HG02870 (cell line): ENCODE data around the gene HOXB3.

Experiments
- ATAC-seq: cut with Tn5 transposase; IDR thresholded peaks from one replicate; pipeline ENCODE4 v1.9.1; 2021; ENCODE audit warnings: mild to moderate bottlenecking, moderate library complexity; ENCODE audit not compliant: unreplicated experiment

The HOXB3 gene

GRCh38 chr17:48571024-48571818, 18.8 kb downstream of the HOXB3 start:
- no peak for ATAC-seq

- no peak for ATAC-seq
Observed at GRCh38 chr17:48570325-48571023, 19.6 kb downstream of the HOXB3 start.

GRCh38 chr17:48569674-48570324, 20.2 kb downstream of the HOXB3 start:
- ATAC-seq = no peak

GRCh38 chr17:48569240-48569582, 20.8 kb downstream of the HOXB3 start:
- ATAC-seq = no peak

- ATAC-seq = no peak
Observed at GRCh38 chr17:48568499-48569239, 21.4 kb downstream of the HOXB3 start.

GRCh38 chr17:48567646-48568354, 22.2 kb downstream of the HOXB3 start:
- no peak for ATAC-seq

- ATAC-seq = no peak
Observed at GRCh38 chr17:48567209-48567608, 22.8 kb downstream of the HOXB3 start.

- ATAC-seq = no peak
Observed at GRCh38 chr17:48566717-48567116, 23.3 kb downstream of the HOXB3 start.

- no peak for ATAC-seq
Observed at GRCh38 chr17:48565925-48566710, 23.9 kb downstream of the HOXB3 start.

GRCh38 chr17:48565022-48565554, 25.0 kb downstream of the HOXB3 start:
- no peak for ATAC-seq

GRCh38 chr17:48564188-48565021, 25.6 kb downstream of the HOXB3 start:
- ATAC-seq = no peak

- no peak for ATAC-seq
Observed at GRCh38 chr17:48563867-48564187, 26.2 kb downstream of the HOXB3 start.

GRCh38 chr17:48563385-48563838, 26.6 kb downstream of the HOXB3 start:
- no peak for ATAC-seq

- ATAC-seq = no peak
Observed at GRCh38 chr17:48562934-48563333, 27.1 kb downstream of the HOXB3 start.

- ATAC-seq = no peak
Observed at GRCh38 chr17:48561884-48562810, 27.9 kb downstream of the HOXB3 start.

GRCh38 chr17:48559840-48560817, 29.9 kb downstream of the HOXB3 start:
- no peak for ATAC-seq
